Calu3 (cell line): Measurements from ENCODE around the gene CACNA1E. TPM values are rescaled to one million over a fixed set of nuclear protein-coding genes. Genes with fewer than 3 reads are reported as not detected.
A peak's percentile ranks its signal among the peaks of the same experiment; 100 is the strongest.

Experiments used
- BruUV-seq: library from RNA; stranded (reverse); fragments of 400-500 nt; replicated peaks from 2 replicates; lab custom pipeline; 2021; lab: Mats Ljungman, UMichigan
- CTCF ChIA-PET: fragments of 300-600 bp; sonication (Branson Sonifier 250); formaldehyde crosslinking; loops from one replicate; lab custom pipeline; 2022; ENCODE audit warnings: antibody characterized with exemption; lab: Charles Lee
- DNase-seq: peaks from one replicate; pipeline ENCODE4 v3.0.0; 2022
- H3K27ac Mint-ChIP-seq: one replicate; pipeline ENCODE4 v1.8.0; 2022; ENCODE audit warnings: mixed read lengths; ENCODE audit not compliant: unreplicated experiment
- H3K27me3 Mint-ChIP-seq: one replicate; pipeline ENCODE4 v1.8.0; 2022; ENCODE audit warnings: mixed read lengths; ENCODE audit not compliant: unreplicated experiment
- H3K36me3 Mint-ChIP-seq: one replicate; pipeline ENCODE4 v1.8.0; 2022; ENCODE audit warnings: mild to moderate bottlenecking, moderate library complexity, mixed read lengths; ENCODE audit not compliant: insufficient read depth, unreplicated experiment
- H3K4me1 Mint-ChIP-seq: one replicate; pipeline ENCODE4 v1.8.0; 2022; ENCODE audit warnings: mild to moderate bottlenecking, low read depth, mixed read lengths; ENCODE audit not compliant: unreplicated experiment
- H3K4me3 Mint-ChIP-seq: one replicate; pipeline ENCODE4 v1.8.0; 2022; ENCODE audit warnings: mild to moderate bottlenecking, low read depth, moderate library complexity, mixed read lengths; ENCODE audit not compliant: unreplicated experiment
- H3K9me3 Mint-ChIP-seq: one replicate; pipeline ENCODE4 v1.8.0; 2022; ENCODE audit warnings: low read depth, mixed read lengths; ENCODE audit not compliant: unreplicated experiment
- intact Hi-C: fragments of 100-400 bp; cut with micrococcal nuclease; formaldehyde crosslinking; loops from one replicate; pipeline ENCODE4 v1.10.0; 2022; ENCODE audit not compliant: unreplicated experiment
- total RNA-seq: library from RNA; stranded (reverse); gene quantifications from 2 replicates; pipeline ENCODE4 v1.2.3, GENCODE V29; 2022
- TF ChIP-seq, protein P1 (sequence below): fragments of 200-600 bp; IDR thresholded peaks from one replicate; pipeline ENCODE4 v1.8.0; 2022; ENCODE audit warnings: antibody characterized with exemption; ENCODE audit not compliant: unreplicated experiment

Gene CACNA1E
- total RNA-seq, 1 experiment from 2014 or later = not detected

DNA sequence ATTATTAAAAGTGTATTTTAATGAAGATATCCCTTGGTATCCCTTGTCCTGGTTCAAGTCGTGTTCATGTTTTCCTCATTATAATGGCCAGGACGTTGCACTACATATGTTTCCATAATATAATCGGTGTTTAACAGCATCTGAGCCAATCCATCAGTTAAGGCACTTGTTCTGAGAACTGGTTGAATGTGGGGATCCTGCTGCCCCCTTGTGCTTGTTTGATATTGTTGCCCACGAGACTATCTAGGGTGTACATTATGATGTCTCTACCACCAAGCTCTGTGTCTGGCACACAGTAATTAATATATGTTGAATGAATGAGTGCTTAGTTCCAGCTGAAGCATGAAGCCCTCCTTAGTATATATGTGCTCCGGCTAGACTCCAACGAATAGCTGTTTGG, 193.0 kb downstream of the CACNA1E start:
- intact Hi-C loops = loop anchor here (1.0 kb wide), 2 partner anchors 197 to 261 kb away; no protein-coding TSS in a partner anchor
- no TSS peak for BruUV-seq

DNA sequence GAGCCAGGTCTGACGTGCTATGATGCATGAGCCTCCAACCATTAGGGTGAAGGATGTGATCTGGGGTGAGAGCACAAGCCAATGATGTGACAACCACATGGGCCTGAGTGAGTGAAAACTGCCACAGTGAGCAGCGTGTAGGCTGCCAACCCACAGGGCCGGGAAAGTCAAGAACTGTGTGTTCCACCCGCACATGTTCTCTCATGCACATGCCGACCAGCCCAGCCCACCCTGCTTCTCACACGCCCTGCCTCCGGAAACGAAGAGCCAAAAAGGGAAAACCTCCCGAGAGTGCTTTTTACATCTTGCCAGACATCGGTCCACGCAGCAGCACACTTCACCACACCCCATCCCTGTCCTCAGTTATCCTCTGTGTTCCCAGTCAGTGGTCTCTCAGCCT, 197.0 kb downstream of the CACNA1E start:
- TF ChIP-seq, protein P1, sequence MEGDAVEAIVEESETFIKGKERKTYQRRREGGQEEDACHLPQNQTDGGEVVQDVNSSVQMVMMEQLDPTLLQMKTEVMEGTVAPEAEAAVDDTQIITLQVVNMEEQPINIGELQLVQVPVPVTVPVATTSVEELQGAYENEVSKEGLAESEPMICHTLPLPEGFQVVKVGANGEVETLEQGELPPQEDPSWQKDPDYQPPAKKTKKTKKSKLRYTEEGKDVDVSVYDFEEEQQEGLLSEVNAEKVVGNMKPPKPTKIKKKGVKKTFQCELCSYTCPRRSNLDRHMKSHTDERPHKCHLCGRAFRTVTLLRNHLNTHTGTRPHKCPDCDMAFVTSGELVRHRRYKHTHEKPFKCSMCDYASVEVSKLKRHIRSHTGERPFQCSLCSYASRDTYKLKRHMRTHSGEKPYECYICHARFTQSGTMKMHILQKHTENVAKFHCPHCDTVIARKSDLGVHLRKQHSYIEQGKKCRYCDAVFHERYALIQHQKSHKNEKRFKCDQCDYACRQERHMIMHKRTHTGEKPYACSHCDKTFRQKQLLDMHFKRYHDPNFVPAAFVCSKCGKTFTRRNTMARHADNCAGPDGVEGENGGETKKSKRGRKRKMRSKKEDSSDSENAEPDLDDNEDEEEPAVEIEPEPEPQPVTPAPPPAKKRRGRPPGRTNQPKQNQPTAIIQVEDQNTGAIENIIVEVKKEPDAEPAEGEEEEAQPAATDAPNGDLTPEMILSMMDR = no peak
- Mint-ChIP-seq H3K36me3 (no peaks in the 10 kb centered on the region), H3K9me3 (no peaks in the 10 kb centered on the region), H3K27me3 (peaks cover 41% of the 10 kb centered on the region), H3K4me1 (no peaks in the 10 kb centered on the region), H3K27ac (no peak overlapping the region), H3K4me3 (no peak overlapping the region)
- no peak for DNase-seq
- CTCF ChIA-PET = no interaction called here
- intact Hi-C loops = no loop called here
- no TSS peak for BruUV-seq

More for the DNA sequence above, 193.0 kb downstream of the CACNA1E start:
- no peak overlapping the region for H3K4me3 Mint-ChIP-seq
- peak; percentile 42 for DNase-seq
- TF ChIP-seq, protein P1 = peak; percentile 12
- H3K36me3 Mint-ChIP-seq = no peaks in the 10 kb centered on the region
- no peaks in the 10 kb centered on the region for H3K4me1 Mint-ChIP-seq
- peaks cover 6% of the 10 kb centered on the region for H3K9me3 Mint-ChIP-seq
- no peak overlapping the region for H3K27ac Mint-ChIP-seq
- H3K27me3 Mint-ChIP-seq = peaks cover 41% of the 10 kb centered on the region
- CTCF ChIA-PET = interaction anchor here (0.7 to 1.3 kb wide), 3 partner anchors 197 to 405 kb away, joined by 3 to 8 read pairs (median 3); no protein-coding TSS in a partner anchor

GRCh38 chr1:181680871-181681270, 197.6 kb downstream of the CACNA1E start:
- H3K4me3 Mint-ChIP-seq = no peak overlapping the region
- no peak overlapping the region for H3K27ac Mint-ChIP-seq
- no peaks in the 10 kb centered on the region for H3K4me1 Mint-ChIP-seq
- H3K36me3 Mint-ChIP-seq = no peaks in the 10 kb centered on the region
- intact Hi-C loops = no loop called here
- TF ChIP-seq, protein P1 = no peak
- CTCF ChIA-PET = no interaction called here
- DNase-seq = no peak
- H3K27me3 Mint-ChIP-seq = peaks cover 35% of the 10 kb centered on the region
- no TSS peak for BruUV-seq
- H3K9me3 Mint-ChIP-seq = no peaks in the 10 kb centered on the region

DNA sequence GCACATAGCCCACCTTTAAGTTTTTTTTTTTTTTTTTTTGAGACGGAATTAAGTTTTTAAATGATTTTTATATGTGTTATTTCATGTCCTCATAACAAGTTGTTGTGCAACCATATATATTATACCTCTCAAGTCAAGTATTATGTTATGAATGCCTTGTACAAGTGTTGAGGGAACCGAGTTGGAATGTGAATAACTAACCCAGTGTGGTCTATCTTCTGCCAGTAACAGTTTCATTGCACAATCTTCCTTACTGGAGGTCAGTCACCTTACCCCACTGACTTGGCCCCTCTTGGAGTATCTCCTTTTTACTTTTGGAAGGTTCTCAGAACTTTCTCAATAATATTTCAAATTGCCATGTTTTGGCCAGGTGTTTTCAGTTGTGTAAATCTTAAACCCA, 201.9 kb downstream of the CACNA1E start:
- H3K9me3 Mint-ChIP-seq = no peaks in the 10 kb centered on the region
- no TSS peak for BruUV-seq
- no peaks in the 10 kb centered on the region for H3K36me3 Mint-ChIP-seq
- TF ChIP-seq, protein P1 = no peak
- H3K27me3 Mint-ChIP-seq = peaks cover 17% of the 10 kb centered on the region
- CTCF ChIA-PET = no interaction called here
- intact Hi-C loops = no loop called here
- no peak for DNase-seq
- H3K4me1 Mint-ChIP-seq = no peaks in the 10 kb centered on the region
- no peak overlapping the region for H3K4me3 Mint-ChIP-seq
- H3K27ac Mint-ChIP-seq = no peak overlapping the region
